DND-41 (cell line): ENCODE results near the gene SLC22A12.

ENCODE experiments used
- EZH2 ChIP-seq: IDR thresholded peaks from 3 replicates; pipeline ENCODE4 v1.6.1; 2012; ENCODE audit warnings: borderline replicate concordance, low read depth, mild to moderate bottlenecking, moderate library complexity, low read length, inconsistent platforms; ENCODE audit not compliant: severe bottlenecking
- TF ChIP-seq, protein P1 (sequence below): IDR thresholded peaks from 2 replicates; pipeline ENCODE4 v1.5.1; 2012; ENCODE audit warnings: borderline replicate concordance, low read length, moderate library complexity, mild to moderate bottlenecking; ENCODE audit not compliant: poor library complexity, severe bottlenecking; ENCODE audit errors: extremely low read depth

DNA sequence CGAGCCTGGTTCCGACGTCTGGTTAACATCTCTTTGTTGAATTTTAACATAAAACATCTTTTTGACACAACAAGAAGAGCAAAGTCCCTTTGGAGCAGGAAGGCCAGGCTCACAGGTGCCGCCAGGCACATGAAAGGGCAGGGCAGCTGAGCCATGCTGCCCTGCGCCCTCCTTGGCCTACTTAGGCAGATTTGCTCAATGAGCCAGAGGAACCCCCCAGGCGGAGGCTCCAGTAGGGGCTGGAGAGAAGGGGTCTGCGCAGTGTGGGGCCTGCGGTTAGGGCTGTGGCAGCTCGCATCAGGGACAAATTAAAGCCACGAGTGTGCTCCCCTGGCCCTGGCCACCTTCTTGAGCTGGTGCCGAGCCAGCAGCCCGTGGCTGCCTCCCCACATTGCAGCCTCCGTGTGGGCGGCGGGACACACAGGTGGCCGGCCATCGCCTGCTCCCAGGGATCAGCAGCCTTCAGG is 9.9 kb upstream of the SLC22A12 start:
- TF ChIP-seq, protein P1, sequence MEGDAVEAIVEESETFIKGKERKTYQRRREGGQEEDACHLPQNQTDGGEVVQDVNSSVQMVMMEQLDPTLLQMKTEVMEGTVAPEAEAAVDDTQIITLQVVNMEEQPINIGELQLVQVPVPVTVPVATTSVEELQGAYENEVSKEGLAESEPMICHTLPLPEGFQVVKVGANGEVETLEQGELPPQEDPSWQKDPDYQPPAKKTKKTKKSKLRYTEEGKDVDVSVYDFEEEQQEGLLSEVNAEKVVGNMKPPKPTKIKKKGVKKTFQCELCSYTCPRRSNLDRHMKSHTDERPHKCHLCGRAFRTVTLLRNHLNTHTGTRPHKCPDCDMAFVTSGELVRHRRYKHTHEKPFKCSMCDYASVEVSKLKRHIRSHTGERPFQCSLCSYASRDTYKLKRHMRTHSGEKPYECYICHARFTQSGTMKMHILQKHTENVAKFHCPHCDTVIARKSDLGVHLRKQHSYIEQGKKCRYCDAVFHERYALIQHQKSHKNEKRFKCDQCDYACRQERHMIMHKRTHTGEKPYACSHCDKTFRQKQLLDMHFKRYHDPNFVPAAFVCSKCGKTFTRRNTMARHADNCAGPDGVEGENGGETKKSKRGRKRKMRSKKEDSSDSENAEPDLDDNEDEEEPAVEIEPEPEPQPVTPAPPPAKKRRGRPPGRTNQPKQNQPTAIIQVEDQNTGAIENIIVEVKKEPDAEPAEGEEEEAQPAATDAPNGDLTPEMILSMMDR: no peak
- TF ChIP-seq EZH2: no peak
